Stimulated activated CD8-positive, alpha-beta memory T cell treated with anti-CD3 and anti-CD28 coated beads, Interleukin-7, amount 100 ng/mL, for 24 hours (primary cell): Measurements from ENCODE around the gene TRIM69.
"Not testable (repeated sequence)": the region's sequence is repeated elsewhere in the genome, so short reads cannot be mapped to it uniquely, and the experiment has no call there.

Experiments used
- DNase-seq: peaks from one replicate; pipeline ENCODE4 v3.0.0-alpha.2; 2020; ENCODE audit warnings: low read depth

The TRIM69 gene

DNA sequence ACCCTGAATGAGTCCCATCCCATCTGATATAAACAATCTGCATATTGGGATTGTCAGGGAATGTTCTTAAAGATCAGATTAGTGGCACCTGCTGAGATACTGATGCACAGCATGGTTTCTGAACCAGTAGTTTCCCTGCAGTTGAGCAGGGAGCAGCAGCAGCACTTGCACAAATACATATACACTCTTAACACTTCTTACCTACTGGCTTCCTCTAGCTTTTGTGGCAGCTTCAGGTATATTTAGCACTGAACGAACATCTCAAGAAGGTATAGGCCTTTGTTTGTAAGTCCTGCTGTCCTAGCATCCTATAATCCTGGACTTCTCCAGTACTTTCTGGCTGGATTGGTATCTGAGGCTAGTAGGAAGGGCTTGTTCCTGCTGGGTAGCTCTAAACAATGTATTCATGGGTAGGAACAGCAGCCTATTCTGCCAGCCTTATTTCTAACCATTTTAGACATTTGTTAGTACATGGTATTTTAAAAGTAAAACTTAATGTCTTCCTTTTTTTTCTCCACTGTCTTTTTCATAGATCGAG is 20.5 kb upstream of the TRIM69 start:
- DNase-seq: no peak

GRCh38 chr15:44716983-44717602 is 19.2 kb upstream of the TRIM69 start:
- no peak for DNase-seq

GRCh38 chr15:44718180-44718926 is 18.0 kb upstream of the TRIM69 start:
- DNase-seq: no peak

- no peak for DNase-seq
These were observed 17.4 kb upstream of the TRIM69 start for GRCh38 chr15:44718927-44719292.

- no peak for DNase-seq
These were observed 16.9 kb upstream of the TRIM69 start for GRCh38 chr15:44719293-44719999.

DNA sequence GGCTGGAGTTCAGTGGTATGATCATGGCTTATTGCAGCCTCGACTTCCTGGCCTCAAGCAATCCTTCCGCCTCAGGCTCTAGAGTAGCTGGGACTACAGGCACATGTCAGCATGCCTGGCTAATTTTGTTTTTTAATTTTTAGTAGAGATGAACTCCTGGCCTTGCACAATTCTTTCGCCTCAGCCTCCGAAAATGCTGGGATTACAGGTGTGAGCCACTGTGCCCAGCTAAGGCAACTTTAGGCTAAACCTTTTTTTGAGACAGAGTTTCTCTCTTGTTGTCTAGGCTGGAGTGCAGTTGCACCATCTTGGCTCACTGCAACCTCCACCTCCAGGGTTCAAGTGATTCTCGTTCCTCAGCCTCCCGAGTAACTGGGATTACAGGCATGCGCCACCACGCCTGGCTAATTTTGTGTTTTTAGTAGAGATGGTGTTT is 16.3 kb upstream of the TRIM69 start:
- not testable (repeated sequence) for DNase-seq

GRCh38 chr15:44720460-44721176 is 15.7 kb upstream of the TRIM69 start:
- no peak for DNase-seq

- DNase-seq: no peak
These were observed 14.3 kb upstream of the TRIM69 start for GRCh38 chr15:44722011-44722410.

DNA sequence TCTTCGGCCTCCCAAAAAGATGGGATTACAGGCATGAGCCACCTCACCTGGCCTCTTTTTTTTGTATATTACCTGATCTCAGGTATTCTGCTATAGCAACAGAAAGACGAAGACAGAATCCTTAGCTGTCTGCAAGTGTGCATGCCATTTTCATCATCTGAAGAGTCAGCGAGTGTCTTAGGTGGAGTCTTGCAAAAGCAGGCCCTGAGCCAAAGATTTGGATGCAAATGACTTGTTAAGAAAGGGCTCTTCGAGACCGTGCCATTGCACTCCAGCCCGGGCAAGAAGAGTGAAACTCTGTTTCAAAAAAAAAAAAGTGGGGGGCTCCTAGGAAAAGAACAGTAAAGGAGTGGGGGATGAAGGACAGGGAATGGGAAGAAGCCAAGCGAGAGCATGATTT is 10.2 kb upstream of the TRIM69 start:
- no peak for DNase-seq

DNA sequence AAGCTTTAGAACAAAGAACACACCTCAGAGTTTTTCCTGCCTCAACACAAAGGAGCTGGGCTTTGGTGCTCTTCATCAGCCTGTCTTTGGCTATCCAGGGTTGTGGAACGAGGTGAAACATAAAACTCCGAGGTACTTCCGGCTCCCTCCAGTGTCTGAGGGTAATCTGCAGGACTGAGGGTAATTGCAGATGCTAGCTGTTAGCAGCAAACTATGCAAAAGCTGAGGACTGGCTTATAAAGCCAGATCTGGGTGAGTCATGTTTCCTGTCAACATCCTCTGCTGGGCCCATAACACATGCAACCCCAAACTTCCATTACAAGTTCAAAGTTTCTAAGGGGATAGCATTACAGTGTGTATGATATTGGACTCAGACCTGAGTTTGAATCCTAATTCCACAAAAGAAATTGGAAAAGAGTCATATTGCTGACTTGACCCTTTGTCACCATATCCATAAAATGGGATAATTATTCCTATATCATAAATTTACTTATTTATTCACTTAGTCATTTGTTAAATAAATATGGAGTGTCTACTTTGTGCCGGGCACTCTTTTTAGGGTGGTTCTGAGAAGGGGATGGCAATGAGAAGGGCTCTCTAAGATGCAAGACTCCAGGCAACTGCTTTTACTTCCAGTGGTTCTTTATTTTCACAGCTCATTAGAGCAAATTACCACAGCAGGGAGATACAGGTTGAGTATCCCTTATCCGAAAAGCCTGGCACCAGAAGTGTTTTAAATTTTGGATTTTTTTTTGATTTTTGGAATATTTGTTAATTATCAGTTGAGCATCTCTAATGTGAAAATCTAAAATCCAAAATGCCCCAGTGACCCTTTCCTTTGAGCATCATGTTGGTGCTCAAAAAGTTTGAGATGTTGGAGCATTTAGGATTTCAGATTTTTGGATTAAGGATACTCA is 9.5 kb upstream of the TRIM69 start:
- DNase-seq: no peak

- DNase-seq: no peak
These were observed 8.7 kb upstream of the TRIM69 start for GRCh38 chr15:44727485-44728231.

DNA sequence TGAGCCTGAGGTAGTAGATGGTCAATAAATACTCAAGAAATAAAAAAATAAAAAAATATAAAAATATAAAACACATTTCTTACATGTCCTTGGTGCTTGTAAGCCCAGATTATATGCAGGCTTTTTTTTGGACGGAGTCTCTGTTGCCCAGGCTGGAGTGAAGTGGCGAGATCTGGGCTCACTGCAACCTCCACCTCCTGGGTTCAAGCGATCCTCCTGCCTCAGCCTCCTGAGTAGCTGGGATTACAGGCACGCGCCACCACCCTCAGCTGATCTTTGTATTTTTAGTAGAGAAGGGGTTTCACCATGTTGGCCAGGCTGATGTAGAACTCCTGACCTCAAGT is 8.1 kb upstream of the TRIM69 start:
- not testable (repeated sequence) for DNase-seq

DNA sequence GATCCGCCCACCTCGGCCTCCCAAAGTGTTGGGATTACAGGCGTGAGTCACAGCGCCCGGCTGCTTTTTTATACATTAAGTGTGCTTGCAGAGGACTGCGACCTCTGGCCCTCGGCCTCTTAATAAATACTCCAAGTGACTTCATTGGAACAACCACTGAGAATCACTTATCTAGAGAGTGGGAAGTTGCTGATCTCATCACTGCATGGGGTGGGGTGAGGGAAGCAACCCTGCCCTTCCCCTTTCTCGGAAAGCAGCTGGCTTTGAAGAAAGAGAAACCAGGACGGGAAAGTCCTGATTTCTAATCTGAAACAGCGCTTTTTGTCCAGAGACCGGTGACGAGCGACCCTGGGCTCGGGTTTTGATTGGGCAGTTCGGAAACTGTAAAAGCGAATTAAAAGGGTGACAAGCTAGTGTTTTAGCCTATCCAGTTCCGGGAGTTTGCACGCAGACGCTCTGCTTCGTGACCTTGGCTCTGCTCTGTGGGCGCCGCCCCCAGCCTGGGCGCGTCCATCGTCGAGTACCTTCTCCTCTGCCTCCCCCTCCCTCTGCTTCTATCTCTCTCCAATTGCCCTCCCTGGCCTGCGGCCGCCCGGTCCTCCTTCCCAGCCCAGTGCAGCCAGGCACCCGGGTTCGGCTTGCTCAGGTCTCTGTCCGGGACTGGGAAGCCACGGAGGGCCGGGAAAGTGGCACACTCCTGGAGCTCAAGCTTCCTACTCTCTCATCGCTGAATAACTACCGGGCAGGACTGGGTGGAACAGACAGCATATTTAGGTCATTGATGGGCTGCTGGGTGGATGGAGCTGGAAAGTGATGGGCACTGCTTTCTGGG is 7.5 kb upstream of the TRIM69 start:
- DNase-seq: peak; percentile 84

DNA sequence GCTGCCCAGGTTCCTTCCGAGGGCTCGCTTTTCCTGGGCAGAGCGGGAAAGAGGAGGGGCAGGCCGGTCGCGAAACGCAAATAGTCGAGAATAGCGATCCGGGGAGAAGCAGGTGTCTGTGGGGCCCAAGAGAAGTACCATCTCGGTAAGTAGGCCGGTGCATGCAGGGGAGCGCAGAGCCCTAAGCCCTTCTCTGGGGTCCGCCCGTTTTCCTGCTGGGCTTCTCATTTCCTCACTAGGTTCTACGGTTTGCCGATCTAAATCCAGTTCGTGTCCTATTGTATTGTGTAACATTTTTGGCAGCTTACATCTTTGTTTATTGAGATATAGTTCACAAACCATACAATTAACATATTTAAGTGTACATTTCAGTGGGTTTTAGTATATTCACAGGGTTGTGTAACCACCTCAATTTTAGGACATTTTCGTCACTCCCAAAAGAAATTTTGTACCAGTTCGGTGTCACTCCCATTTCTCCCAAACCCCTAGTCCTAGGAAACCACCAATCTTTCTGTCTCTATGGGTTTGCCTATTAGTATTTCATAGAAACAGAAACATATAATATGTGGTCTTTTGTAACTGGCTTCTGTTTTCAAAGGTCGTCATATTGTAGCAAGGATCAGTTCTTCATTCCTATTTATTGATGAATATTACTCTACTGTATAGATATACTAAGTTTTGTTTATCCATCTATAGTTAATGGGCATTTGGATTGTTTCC is 6.8 kb upstream of the TRIM69 start:
- no peak for DNase-seq

DNA sequence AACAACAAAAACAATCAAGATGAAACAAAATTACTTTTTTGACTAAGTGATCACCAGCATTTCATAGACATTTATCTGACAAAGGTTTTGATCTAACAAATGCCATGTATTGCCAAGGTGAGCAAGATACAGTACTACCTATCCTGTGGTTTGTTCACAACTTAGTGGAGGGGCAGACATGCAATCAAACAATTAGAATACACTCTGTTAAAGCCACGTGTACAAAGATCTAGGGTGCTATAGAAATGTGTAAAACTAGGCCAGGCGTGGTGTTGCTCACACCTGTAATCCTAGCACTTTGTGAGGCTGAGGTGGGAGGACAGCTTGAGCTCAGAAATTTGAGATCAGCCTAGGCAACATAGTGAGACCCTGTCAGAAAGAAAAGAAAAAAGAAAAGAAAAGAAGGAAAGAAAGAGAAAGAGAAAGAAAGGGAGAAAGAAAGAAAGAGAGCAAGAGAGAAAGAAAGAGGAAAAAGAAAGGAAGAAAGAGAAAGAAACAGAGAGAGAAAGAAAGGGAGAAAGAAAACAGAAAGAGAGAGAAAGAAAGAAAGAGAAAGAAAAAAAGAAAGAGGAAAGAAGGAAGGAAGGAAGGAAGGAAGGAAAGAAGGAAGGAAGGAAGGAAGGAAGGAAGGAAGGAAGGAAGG is 1.4 kb upstream of the TRIM69 start:
- no peak for DNase-seq

- DNase-seq: no peak
These were observed 697 bp upstream of the TRIM69 start for GRCh38 chr15:44735482-44736180.

DNA sequence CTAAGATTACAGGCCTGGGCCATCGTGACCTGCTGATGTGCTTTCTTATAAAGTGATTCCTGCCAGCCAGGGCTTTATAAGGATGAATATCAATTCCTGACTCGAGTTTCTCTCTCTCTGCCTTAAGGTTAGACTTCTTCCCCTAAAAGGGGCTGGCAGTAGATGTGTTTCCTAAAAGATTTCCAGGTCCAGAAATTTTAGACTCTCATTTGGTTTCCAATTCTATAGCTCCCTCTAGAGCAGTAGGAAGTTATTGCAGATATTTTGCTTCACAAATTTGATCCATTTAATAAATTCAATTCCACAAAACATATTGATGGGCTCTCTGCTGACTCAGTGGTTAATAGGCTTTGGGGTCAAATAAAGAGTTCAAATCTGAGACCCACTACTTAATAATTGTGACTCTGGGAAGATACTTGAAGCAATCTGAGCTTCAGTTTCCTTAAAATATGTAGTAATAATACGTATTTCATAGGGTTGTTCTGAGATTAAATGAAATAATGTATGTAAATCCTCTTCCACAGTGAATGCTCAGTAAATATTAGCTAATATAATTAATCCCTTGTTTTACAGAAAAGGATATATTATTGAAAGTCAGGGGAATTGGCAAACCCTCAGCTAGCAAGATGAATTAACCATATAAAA is 2.1 kb downstream of the TRIM69 start:
- no peak for DNase-seq
